ENCODE data around the gene RRP7A. TPM values are rescaled to one million over a fixed set of nuclear protein-coding genes. Genes with fewer than 3 reads are reported as not detected.
"Not testable (repeated sequence)": the region's sequence is repeated elsewhere in the genome, so short reads cannot be mapped to it uniquely, and the experiment has no call there.

RRP7A gene
- total RNA-seq, 2 donors from 2014 or later, result 28.6 to 79.4 TPM

- Histone ChIP-seq H3K4me3 (no peak overlapping the region), H3K9ac (ENCODE audit: low read depth in 2 of 2, low read length in 2 of 2) (no peak overlapping the region), H3K9me3 (no peaks in the 10 kb centered on the region), H3K27me3 (no peaks in the 10 kb centered on the region), H3K27ac (no peak overlapping the region), H3K4me1 (no peaks in the 10 kb centered on the region), H3K36me3 (no peaks in the 10 kb centered on the region)
- TF ChIP-seq CTCF (IDR thresholded peaks at IDR 0.05), result no peak
- no peak for DNase-seq
- intact Hi-C loops (cut with DNase I), result no loop called here
These were observed 16.6 kb upstream of the RRP7A start for GRCh38 chr22:42536166-42536565.

GRCh38 chr22:42535082-42535731, 15.6 kb upstream of the RRP7A start:
- intact Hi-C loops (cut with DNase I); H3K4me3 ChIP-seq; H3K27ac ChIP-seq; H3K36me3 ChIP-seq; H3K27me3 ChIP-seq; DNase-seq; H3K9ac ChIP-seq (ENCODE audit: low read depth in 2 of 2, low read length in 2 of 2); H3K9me3 ChIP-seq; H3K4me1 ChIP-seq: not testable (repeated sequence)

- Histone ChIP-seq H3K27me3 (no peaks in the 10 kb centered on the region), H3K4me3 (no peak overlapping the region), H3K36me3 (no peaks in the 10 kb centered on the region), H3K9me3 (no peaks in the 10 kb centered on the region), H3K4me1 (no peaks in the 10 kb centered on the region), H3K27ac (no peak overlapping the region), H3K9ac (ENCODE audit: low read depth in 2 of 2, low read length in 2 of 2) (no peak overlapping the region)
- no peak for DNase-seq
- TF ChIP-seq CTCF (IDR thresholded peaks at IDR 0.05), result no peak
- intact Hi-C loops (cut with DNase I), result no loop called here
These were observed 14.0 kb upstream of the RRP7A start for GRCh38 chr22:42533638-42533977.

GRCh38 chr22:42531401-42532084, 11.9 kb upstream of the RRP7A start:
- not testable (repeated sequence) for H3K27me3 ChIP-seq

GRCh38 chr22:42529435-42529834, 9.8 kb upstream of the RRP7A start:
- H3K36me3 ChIP-seq; H3K9ac ChIP-seq (ENCODE audit: low read depth in 2 of 2, low read length in 2 of 2); H3K4me1 ChIP-seq; DNase-seq; H3K27ac ChIP-seq; H3K4me3 ChIP-seq; H3K27me3 ChIP-seq; H3K9me3 ChIP-seq; intact Hi-C loops (cut with DNase I): not testable (repeated sequence)

More at GRCh38 chr22:42531401-42532084, 11.9 kb upstream of the RRP7A start:
- intact Hi-C loops (cut with DNase I); H3K27ac ChIP-seq; DNase-seq; H3K4me1 ChIP-seq; H3K4me3 ChIP-seq; H3K9ac ChIP-seq (ENCODE audit: low read depth in 2 of 2, low read length in 2 of 2); H3K36me3 ChIP-seq; H3K9me3 ChIP-seq: not testable (repeated sequence)

- DNase-seq, result no peak
- H3K36me3 ChIP-seq, result no peaks in the 10 kb centered on the region
- no peaks in the 10 kb centered on the region for H3K27me3 ChIP-seq
- no peaks in the 10 kb centered on the region for H3K4me1 ChIP-seq
- H3K9me3 ChIP-seq, result no peaks in the 10 kb centered on the region
- intact Hi-C loops (cut with DNase I), result no loop called here
- no peak overlapping the region for H3K9ac ChIP-seq (ENCODE audit: low read depth in 2 of 2, low read length in 2 of 2)
- no peak overlapping the region for H3K4me3 ChIP-seq
- TF ChIP-seq CTCF (IDR thresholded peaks at IDR 0.05), result no peak
- no peak overlapping the region for H3K27ac ChIP-seq
These were observed 9.2 kb upstream of the RRP7A start for GRCh38 chr22:42528591-42529307.

- H3K36me3 ChIP-seq, result no peaks in the 10 kb centered on the region
- H3K4me1 ChIP-seq, result no peaks in the 10 kb centered on the region
- TF ChIP-seq CTCF (IDR thresholded peaks at IDR 0.05), result no peak
- intact Hi-C loops (cut with DNase I), result no loop called here
- no peaks in the 10 kb centered on the region for H3K27me3 ChIP-seq
- no peak overlapping the region for H3K27ac ChIP-seq
- DNase-seq, result no peak
- no peak overlapping the region for H3K4me3 ChIP-seq
- no peak overlapping the region for H3K9ac ChIP-seq (ENCODE audit: low read depth in 2 of 2, low read length in 2 of 2)
- H3K9me3 ChIP-seq, result no peaks in the 10 kb centered on the region
These were observed 3.0 kb upstream of the RRP7A start for GRCh38 chr22:42522546-42522945.

Measured in colonic mucosa (tissue), 4 donors.